ENCODE results near the gene MAP2K5.

The MAP2K5 gene

GRCh38 chr15:67542420-67543347 lies at the start of gene MAP2K5:
Gene MAP2K5, plus strand, starts transcription at chr15:67542703. Its CDS starts 633 bp downstream, at chr15:67543336.
- peak within 1 kb of the TSS; percentile 76 for H3K4me3 ChIP-seq (ENCODE audit: low read depth, low read length)
- no peak for TF ChIP-seq CTCF (IDR thresholded peaks at IDR 0.05; ENCODE audit: borderline replicate concordance, insufficient read depth, low read depth, low read length)

- TF ChIP-seq CTCF (IDR thresholded peaks at IDR 0.05; ENCODE audit: borderline replicate concordance, insufficient read depth, low read depth, low read length): no peak
- H3K4me3 ChIP-seq (ENCODE audit: low read depth, low read length): no peak overlapping the region
Observed at GRCh38 chr15:67495585-67495984, 46.9 kb upstream of the MAP2K5 start.

DNA sequence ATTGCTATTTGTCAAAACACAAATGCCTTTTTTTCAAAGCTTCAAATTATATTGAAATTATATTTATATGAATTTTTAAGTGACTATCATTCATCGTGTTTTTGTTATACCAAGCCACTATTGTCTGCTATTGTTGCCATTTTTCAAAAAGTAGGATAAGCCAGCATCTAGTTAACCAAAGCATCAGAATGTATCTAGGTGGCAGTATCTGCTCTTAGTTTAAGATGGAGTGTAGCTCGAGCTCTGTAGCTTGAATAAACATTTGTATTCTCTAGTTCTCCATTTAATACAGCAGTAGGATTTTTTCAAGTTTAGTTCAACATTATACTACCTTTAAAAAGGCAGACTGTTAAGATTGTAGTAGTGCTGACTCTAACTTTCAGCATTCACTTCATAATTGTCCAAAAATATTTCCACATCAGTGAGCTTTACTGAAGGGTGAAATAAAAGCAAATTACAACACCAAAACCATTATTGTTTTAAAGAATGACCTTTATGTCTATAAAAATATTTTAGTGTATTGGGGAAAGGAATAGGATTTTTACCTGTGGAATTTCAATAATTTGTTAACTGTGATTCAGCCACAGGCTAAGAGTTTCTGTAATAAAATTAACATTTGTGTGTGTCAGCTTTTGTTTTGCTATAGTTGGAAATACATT lies 41.2 kb upstream of the MAP2K5 start:
- 0 out of 2 replicates have a peak, but pooled peaks have one; percentile 12 for TF ChIP-seq CTCF (IDR thresholded peaks at IDR 0.05; ENCODE audit: borderline replicate concordance, insufficient read depth, low read depth, low read length)
- H3K4me3 ChIP-seq (ENCODE audit: low read depth, low read length): no peak overlapping the region

DNA sequence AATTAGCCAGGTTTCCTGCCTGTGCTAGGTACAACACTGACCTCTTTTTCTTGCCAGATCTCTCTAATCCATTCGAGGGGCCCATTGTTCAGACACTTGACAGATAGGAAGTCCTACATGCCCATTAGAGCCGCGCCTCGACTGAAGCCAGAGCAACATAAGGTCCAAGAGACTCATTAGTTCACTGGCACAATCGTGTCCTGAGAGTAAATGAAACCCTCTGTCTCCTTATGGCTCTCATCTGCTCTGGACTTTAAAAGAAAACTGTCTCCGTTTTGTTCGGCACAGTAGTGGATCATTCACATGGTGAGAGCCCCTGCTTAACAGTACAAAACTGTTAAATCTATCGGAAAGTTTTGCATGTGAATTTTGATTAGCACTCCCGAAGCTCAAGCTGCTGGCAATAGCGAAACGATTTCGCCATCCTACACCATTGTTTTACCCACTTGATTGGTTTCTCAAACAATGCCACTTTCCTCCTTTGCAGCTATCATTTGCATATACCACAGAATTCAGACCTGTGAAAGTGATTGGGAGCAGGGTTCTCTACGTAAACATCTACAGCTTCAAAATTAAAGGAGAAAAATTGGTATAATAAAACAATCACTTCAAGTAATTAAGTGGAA lies 40.6 kb upstream of the MAP2K5 start:
- H3K4me3 ChIP-seq (ENCODE audit: low read depth, low read length): no peak overlapping the region
- no peak for TF ChIP-seq CTCF (IDR thresholded peaks at IDR 0.05; ENCODE audit: borderline replicate concordance, insufficient read depth, low read depth, low read length)

GRCh38 chr15:67504056-67504455 lies 38.4 kb upstream of the MAP2K5 start:
- no peak overlapping the region for H3K4me3 ChIP-seq (ENCODE audit: low read depth, low read length)
- no peak for TF ChIP-seq CTCF (IDR thresholded peaks at IDR 0.05; ENCODE audit: borderline replicate concordance, insufficient read depth, low read depth, low read length)

DNA sequence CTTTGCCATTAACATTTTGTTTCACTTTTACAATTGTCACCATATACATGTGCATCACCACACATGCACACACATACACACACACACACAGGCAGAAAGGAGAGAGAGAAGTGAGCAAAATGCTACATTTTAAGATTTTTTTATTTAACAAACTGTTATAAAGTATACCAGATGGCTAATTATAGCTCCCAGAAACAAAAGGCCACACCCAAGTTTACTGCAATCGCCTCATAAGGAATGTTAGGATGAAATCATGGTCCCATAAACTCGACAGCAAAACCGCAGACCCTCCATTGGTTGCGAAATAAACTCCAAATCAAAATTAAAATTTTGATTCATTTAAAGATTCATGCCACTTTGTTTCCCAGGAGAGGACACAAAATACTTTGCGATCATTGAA lies 37.7 kb upstream of the MAP2K5 start:
- no peak for TF ChIP-seq CTCF (IDR thresholded peaks at IDR 0.05; ENCODE audit: borderline replicate concordance, insufficient read depth, low read depth, low read length)
- no peak overlapping the region for H3K4me3 ChIP-seq (ENCODE audit: low read depth, low read length)

Measured in GM12875 (cell line).